MM.1S (cell line): Measurements from ENCODE around the gene KIAA1217.

Experiments used
- CTCF ChIP-seq: fragments of 300-600 bp; sonication (generic); IDR thresholded peaks from 2 replicates; pipeline ENCODE4 v1.5.1; 2016; ENCODE audit warnings: antibody characterized with exemption, low read length, mixed read lengths
- EZH2phosphoT487 ChIP-seq: fragments of 300-600 bp; sonication (generic); IDR thresholded peaks from 2 replicates; pipeline ENCODE4 v1.6.1; 2018; ENCODE audit warnings: antibody characterized with exemption, low read length

DNA sequence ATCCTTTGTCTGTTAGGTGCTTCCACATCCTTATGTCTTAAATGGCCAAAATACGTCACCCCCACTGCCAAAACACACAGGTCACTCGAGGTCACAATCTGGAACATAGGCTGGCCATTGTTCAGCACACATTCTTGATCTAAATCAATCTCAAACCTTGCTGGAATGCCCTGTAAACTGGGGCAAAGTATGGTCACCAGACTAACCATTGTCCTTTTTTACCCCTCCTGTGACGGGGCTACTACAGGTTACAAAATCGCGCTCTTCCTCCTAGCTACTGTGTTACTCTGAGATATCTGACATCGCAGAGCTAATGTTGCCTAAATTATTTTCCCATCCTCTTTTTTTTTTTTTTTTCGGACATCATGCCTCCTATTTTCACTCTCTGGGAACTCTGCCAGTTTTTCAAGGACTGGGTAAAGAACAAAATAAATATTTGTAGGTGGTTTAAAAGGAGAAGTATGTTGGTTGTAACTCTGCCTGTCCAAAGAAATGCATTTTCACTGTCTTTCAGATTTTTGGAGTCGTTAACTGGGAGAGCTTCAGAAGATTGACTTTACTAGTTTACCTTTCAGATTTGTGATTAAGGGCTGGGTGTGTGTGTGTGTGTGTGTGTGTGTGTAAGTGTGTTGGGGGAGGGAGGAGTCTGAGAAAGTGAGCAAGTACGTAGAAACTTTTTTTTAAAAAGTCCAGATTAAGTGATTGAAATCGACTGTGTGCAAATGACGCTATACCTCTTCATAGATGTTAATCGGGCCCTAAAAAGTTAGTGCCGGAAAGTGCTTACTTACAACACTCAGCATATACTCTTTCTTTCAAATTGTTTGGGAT, 942 bp upstream of the KIAA1217 start:
- TF ChIP-seq CTCF = no peak
- TF ChIP-seq EZH2phosphoT487 = no peak
